Sigmoid colon (tissue), 7 donors: ENCODE measurements around the gene HOXD12. TPM values are rescaled to one million over a fixed set of nuclear protein-coding genes. Genes with fewer than 3 reads are reported as not detected.

Source experiments
- DNase-seq: peaks from one replicate; pipeline ENCODE4 v3.0.0-alpha.2; 2019
- H3K27ac ChIP-seq, 4 donors: fragments of 200-600 bp; sonication (generic); one replicate each; pipeline ENCODE4 v1.5.1; 2016 to 2019; ENCODE audit warnings: mild to moderate bottlenecking in 1 of 4
- H3K27me3 ChIP-seq, 3 donors: fragments of 200-600 bp; sonication (generic); one replicate each; pipeline ENCODE4 v1.5.1; 2019; ENCODE audit warnings: mild to moderate bottlenecking in 1 of 3
- H3K36me3 ChIP-seq, 4 donors: fragments of 200-600 bp; sonication (generic); one replicate each; pipeline ENCODE4 v1.5.1; 2016 to 2019
- H3K4me1 ChIP-seq, 4 donors: fragments of 200-600 bp; sonication (generic); one replicate each; pipeline ENCODE4 v1.5.1; 2017 to 2019
- H3K4me3 ChIP-seq, 4 donors: fragments of 200-600 bp; sonication (generic); one replicate each; pipeline ENCODE4 v1.5.1; 2017 to 2019; ENCODE audit warnings: mild to moderate bottlenecking in 2 of 4, moderate library complexity in 1 of 4
- H3K9me3 ChIP-seq, 4 donors: fragments of 200-600 bp in 3 of 4; sonication (generic) in 3 of 4; one replicate each; pipeline versions ENCODE4 v1.5.1 to v1.6.1; 2013 to 2019
- EP300 ChIP-seq, 4 donors: sonication (generic); formaldehyde crosslinking; IDR thresholded peaks; one replicate each; pipeline ENCODE4 v1.6.1; 2017; ENCODE audit warnings: antibody characterized with exemption in 4 of 4
- POLR2A ChIP-seq, 2 donors: fragments of 450-650 bp; IDR thresholded peaks; one replicate each; pipeline ENCODE4 v1.6.1; 2016; ENCODE audit warnings: antibody characterized with exemption in 2 of 2, mild to moderate bottlenecking in 2 of 2, moderate library complexity in 2 of 2
- POLR2AphosphoS5 ChIP-seq, 4 donors: sonication (generic); formaldehyde crosslinking; IDR thresholded peaks; one replicate each; pipeline ENCODE4 v1.6.1; 2017; ENCODE audit warnings: antibody characterized with exemption in 4 of 4
- WGBS, 2 donors: extraction: QIAGEN DNeasy Blood & Tissue Kit; methylation state at CpG; one replicate each; pipeline ENCODE4 v1.1.7; 2013; 5-methylcytosine and 5-hydroxymethylcytosine counted together
- intact Hi-C: fragments of 100-400 bp; cut with DNase I; formaldehyde crosslinking; loops from one replicate; pipeline ENCODE4 v1.15.1; 2023
- polyA plus RNA-seq, 3 donors: library from polyadenylated mRNA; stranded (reverse); fragments of 200-250 nt; gene quantifications; one replicate each; pipeline ENCODE4 v1.2.3, GENCODE V29; 2013
- total RNA-seq, 4 donors: library from RNA; depleted of rRNA; stranded (reverse); fragments of >200 nt; gene quantifications; one replicate each; pipeline ENCODE4 v1.1.0, GENCODE V29; 2016
- TF ChIP-seq, protein P1 (sequence below), 4 experiments: fragments of 450-650 bp in 3 of 4; fragments of 200-600 bp in 1 of 4; IDR thresholded peaks; one replicate each; pipeline ENCODE4 v1.5.1; 2016 to 2019; ENCODE audit warnings: antibody characterized with exemption in 4 of 4, mild to moderate bottlenecking in 3 of 4, moderate library complexity in 2 of 4
- donor health status: healthy with polysubstance abuse.
- donor health status: Bipolar disorder and iron deficiency.
- donor health status: healthy.

Gene HOXD12
- total and polyA plus RNA-seq, 7 donors: 0.15 to 1.8 (median 1.5) TPM; not detected in 3

- Histone ChIP-seq H3K27me3 (peaks cover 11 to 98% (median 83%) of the 10 kb centered on the region in 3 donors), H3K36me3 (no peaks in the 10 kb centered on the region), H3K9me3 (no peaks in the 10 kb centered on the region), H3K4me1 (peaks cover 0 to 48% (median 36%) of the 10 kb centered on the region in 4 donors), H3K4me3 (no peak overlapping the region), H3K27ac (peak overlapping the region in 2 of 4 donors; percentile 30 to 87)
- TF ChIP-seq POLR2A (IDR thresholded peaks at IDR 0.05) (no peak), POLR2AphosphoS5 (IDR thresholded peaks at IDR 0.05) (no peak), EP300 (IDR thresholded peaks at IDR 0.05) (no peak)
- TF ChIP-seq, protein P1, sequence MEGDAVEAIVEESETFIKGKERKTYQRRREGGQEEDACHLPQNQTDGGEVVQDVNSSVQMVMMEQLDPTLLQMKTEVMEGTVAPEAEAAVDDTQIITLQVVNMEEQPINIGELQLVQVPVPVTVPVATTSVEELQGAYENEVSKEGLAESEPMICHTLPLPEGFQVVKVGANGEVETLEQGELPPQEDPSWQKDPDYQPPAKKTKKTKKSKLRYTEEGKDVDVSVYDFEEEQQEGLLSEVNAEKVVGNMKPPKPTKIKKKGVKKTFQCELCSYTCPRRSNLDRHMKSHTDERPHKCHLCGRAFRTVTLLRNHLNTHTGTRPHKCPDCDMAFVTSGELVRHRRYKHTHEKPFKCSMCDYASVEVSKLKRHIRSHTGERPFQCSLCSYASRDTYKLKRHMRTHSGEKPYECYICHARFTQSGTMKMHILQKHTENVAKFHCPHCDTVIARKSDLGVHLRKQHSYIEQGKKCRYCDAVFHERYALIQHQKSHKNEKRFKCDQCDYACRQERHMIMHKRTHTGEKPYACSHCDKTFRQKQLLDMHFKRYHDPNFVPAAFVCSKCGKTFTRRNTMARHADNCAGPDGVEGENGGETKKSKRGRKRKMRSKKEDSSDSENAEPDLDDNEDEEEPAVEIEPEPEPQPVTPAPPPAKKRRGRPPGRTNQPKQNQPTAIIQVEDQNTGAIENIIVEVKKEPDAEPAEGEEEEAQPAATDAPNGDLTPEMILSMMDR (IDR thresholded peaks at IDR 0.05): no peak
- no peak for DNase-seq
- 78 to 85% methylated on average over 4 of the region's 4 CpGs for WGBS, 2 donors
- intact Hi-C loops: no loop called here
Observed at GRCh38 chr2:176134035-176134434, 34.4 kb downstream of the HOXD12 start.

DNA sequence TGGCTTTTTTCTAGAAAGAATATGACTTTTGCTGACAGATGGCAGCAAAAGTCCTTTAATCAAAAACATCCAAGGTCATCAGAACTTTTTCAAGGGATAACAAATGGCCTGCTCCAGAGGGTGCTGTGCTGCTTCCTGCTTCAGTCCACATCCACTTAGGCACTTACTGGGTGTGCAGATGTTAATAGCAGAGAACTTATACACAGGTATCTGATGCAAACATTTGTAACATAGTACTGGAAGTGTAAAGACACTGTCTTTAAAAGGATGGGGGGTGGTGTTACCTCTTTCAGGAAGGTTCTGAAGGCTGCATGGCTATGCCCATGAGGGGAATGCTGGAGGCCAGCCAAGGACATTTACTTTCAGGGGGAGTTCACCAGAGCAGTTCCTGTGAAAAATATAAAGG lies 35.4 kb downstream of the HOXD12 start:
- peaks cover 0 to 46% (median 38%) of the 10 kb centered on the region in 4 donors for H3K4me1 ChIP-seq
- peak overlapping the region in 1 of 4 donors; percentile 66 for H3K4me3 ChIP-seq

DNA sequence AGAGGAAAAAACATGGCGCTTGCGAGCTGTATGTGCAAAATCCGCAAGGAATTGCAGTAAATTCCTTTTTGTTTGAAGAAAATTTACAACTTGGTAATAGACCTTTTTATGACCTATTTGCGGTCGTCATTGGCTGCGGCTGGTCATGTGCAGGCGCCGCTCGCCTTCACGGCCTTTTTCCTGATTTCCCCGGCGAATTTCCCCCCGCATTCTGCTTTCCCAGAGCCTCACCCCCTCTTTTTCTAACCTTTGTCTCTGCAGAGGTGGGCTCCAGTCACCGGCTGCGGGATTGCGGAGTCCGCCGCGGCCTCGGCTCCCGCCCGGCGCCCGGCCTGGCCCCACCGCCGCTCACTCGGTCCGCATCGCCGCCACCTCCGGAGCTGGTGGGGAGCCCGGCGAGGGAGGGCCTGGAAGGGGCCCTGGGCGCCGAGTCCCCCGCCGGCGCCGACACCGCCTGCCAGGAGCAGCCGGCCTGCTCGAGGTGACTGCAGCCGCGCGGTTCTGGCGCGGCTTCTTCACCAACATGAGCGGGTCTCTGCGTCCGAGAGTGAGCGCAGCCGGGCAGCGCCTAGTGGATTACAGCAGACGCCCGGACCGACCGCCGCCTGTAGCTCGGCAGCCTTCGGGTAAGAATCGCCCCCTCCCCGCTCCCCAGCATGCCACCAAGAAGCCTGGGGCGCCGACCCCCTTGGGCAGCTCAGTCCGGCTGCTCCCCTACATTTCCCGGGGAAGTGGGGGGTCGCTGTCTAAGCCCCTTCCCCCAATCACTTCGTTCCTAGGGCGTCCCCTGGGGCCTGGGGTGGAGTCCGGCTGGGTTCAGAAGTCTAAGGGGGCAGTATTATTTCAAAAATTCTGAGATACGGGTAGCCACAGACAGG lies 37.0 kb downstream of the HOXD12 start:
- WGBS, 2 donors: 1 to 3% methylated on average over 71 of the region's 71 CpGs
- H3K4me1 ChIP-seq: peaks cover 0 to 40% (median 35%) of the 10 kb centered on the region in 4 donors
- peaks cover 6 to 93% (median 82%) of the 10 kb centered on the region in 3 donors for H3K27me3 ChIP-seq
- no peaks in the 10 kb centered on the region for H3K9me3 ChIP-seq
- H3K4me3 ChIP-seq: peak overlapping the region; percentile 45 to 66 (median 56)
- peak in 1 of 4 donors; percentile 4 for TF ChIP-seq POLR2AphosphoS5 (IDR thresholded peaks at IDR 0.05)
- TF ChIP-seq, protein P1 (IDR thresholded peaks at IDR 0.05): no peak
- no peaks in the 10 kb centered on the region for H3K36me3 ChIP-seq
- peak overlapping the region; percentile 73 to 87 (median 82) for H3K27ac ChIP-seq
- intact Hi-C loops: loop anchor here (5.0 kb wide), 1 partner anchor 1011 kb away; no protein-coding TSS in a partner anchor
- peak; percentile 78 for DNase-seq

More for the DNA sequence above, 35.4 kb downstream of the HOXD12 start:
- H3K9me3 ChIP-seq: no peaks in the 10 kb centered on the region
- H3K27me3 ChIP-seq: peaks cover 13 to 100% (median 85%) of the 10 kb centered on the region in 3 donors
- no peaks in the 10 kb centered on the region for H3K36me3 ChIP-seq
- DNase-seq: peak; percentile 65
- peak overlapping the region in 3 of 4 donors; percentile 73 to 87 (median 83) for H3K27ac ChIP-seq
- intact Hi-C loops: loop anchor here (5.0 kb wide), 1 partner anchor 1012 kb away; no protein-coding TSS in a partner anchor
- TF ChIP-seq POLR2AphosphoS5 (IDR thresholded peaks at IDR 0.05): no peak
- TF ChIP-seq EP300 (IDR thresholded peaks at IDR 0.05): no peak
- no peak for TF ChIP-seq POLR2A (IDR thresholded peaks at IDR 0.05)
- TF ChIP-seq, protein P1 (IDR thresholded peaks at IDR 0.05): no peak

DNA sequence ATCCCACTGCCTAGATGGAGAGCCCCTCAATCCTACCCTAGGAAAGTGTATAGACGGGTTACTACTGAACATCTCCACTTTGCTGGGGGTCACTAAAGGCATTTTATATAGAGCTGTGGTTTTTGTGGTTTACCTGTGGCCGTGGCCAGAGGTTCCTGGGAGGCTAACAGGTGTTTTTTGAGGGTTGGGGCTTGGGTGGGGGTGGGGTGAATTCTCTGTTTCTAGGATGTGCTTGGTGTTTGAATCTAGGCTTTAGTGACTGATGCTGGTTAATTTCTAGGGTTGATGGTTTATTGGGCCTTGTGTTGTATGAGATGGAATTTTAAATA lies 37.6 kb downstream of the HOXD12 start:
- WGBS, 2 donors: 4 to 14% methylated on average over 2 of the region's 2 CpGs

DNA sequence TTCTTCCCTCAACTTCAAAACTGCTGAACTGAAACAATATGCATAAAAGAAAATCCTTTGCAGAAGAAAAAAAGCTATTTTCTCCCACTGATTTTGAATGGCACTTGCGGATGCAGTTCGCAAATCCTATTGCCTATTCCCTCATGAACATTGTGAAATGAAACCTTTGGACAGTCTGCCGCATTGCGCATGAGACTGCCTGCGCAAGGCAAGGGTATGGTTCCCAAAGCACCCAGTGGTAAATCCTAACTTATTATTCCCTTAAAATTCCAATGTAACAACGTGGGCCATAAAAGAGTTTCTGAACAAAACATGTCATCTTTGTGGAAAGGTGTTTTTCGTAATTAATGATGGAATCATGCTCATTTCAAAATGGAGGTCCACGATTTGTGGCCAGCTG lies 38.3 kb downstream of the HOXD12 start:
- Histone ChIP-seq H3K36me3 (no peaks in the 10 kb centered on the region), H3K9me3 (no peaks in the 10 kb centered on the region), H3K27ac (peak overlapping the region; percentile 33 to 87 (median 70)), H3K4me3 (peak overlapping the region in 2 of 4 donors; percentile 58 to 66), H3K27me3 (peaks cover 3 to 80% (median 69%) of the 10 kb centered on the region in 3 donors), H3K4me1 (peaks cover 0 to 39% (median 33%) of the 10 kb centered on the region in 4 donors)
- intact Hi-C loops: loop anchor here (5.0 kb wide), 1 partner anchor 1009 kb away; no protein-coding TSS in a partner anchor
- WGBS, 2 donors: 63 to 67% methylated on average over 8 of the region's 8 CpGs
- TF ChIP-seq POLR2A (IDR thresholded peaks at IDR 0.05): no peak
- TF ChIP-seq, protein P1 (IDR thresholded peaks at IDR 0.05): no peak
- no peak for TF ChIP-seq EP300 (IDR thresholded peaks at IDR 0.05)
- no peak for TF ChIP-seq POLR2AphosphoS5 (IDR thresholded peaks at IDR 0.05)
- DNase-seq: peak; percentile 36

More for the DNA sequence above, 37.6 kb downstream of the HOXD12 start:
- Histone ChIP-seq H3K4me1 (peaks cover 0 to 39% (median 33%) of the 10 kb centered on the region in 4 donors), H3K27ac (peak overlapping the region; percentile 73 to 87 (median 82)), H3K36me3 (no peaks in the 10 kb centered on the region), H3K9me3 (no peaks in the 10 kb centered on the region), H3K27me3 (peaks cover 6 to 87% (median 76%) of the 10 kb centered on the region in 3 donors), H3K4me3 (peak overlapping the region; percentile 45 to 66 (median 56))
- DNase-seq: no peak
- intact Hi-C loops: loop anchor here (5.0 kb wide), 1 partner anchor 1010 kb away; no protein-coding TSS in a partner anchor
- TF ChIP-seq EP300 (IDR thresholded peaks at IDR 0.05): no peak
